Lower lobe of right lung (tissue), 2 donors: ENCODE results near the gene SEC24D. TPM values are rescaled to one million over a fixed set of nuclear protein-coding genes. Genes with fewer than 3 reads are reported as not detected.

Experiments
- ATAC-seq, 2 donors: fragments of 200-7000 bp; cut with Tn5 transposase; one replicate each; pipeline ENCODE4 v1.9.1; 2020 to 2022; ENCODE audit warnings: mild to moderate bottlenecking in 2 of 2, moderate library complexity in 2 of 2
- DNase-seq: peaks from one replicate; pipeline ENCODE4 v3.0.0-alpha.2; 2020
- H3K27ac ChIP-seq: fragments of 200-600 bp; one replicate; pipeline ENCODE4 v1.8.0; 2022
- H3K27me3 ChIP-seq: fragments of 200-600 bp; one replicate; pipeline ENCODE4 v1.8.0; 2022; ENCODE audit warnings: low read depth
- H3K36me3 ChIP-seq: fragments of 200-600 bp; one replicate; pipeline ENCODE4 v1.8.0; 2022; ENCODE audit warnings: mild to moderate bottlenecking
- H3K4me1 ChIP-seq: fragments of 200-600 bp; one replicate; pipeline ENCODE4 v1.8.0; 2022
- H3K4me3 ChIP-seq: fragments of 200-600 bp; one replicate; pipeline ENCODE4 v1.8.0; 2022; ENCODE audit warnings: mild to moderate bottlenecking
- H3K9me3 ChIP-seq: fragments of 200-600 bp; one replicate; pipeline ENCODE4 v1.8.0; 2022
- intact Hi-C: fragments of 100-400 bp; cut with DNase I; formaldehyde crosslinking; loops from one replicate; pipeline ENCODE4 v1.11.0; 2022
- total RNA-seq: library from RNA; stranded (reverse); fragmentation: NEBNext Ultra II Directional; extraction: Animal tissue kit (Norgen Biotek cat#: 25700); gene quantifications from one replicate; pipeline ENCODE4 v1.2.1, GENCODE V29; 2021
- TF ChIP-seq, protein P1 (sequence below): fragments of 200-600 bp; IDR thresholded peaks from one replicate; pipeline ENCODE4 v1.8.0; 2022; ENCODE audit warnings: antibody characterized with exemption, mild to moderate bottlenecking
- donor health status: DM: no; HTN: yes; CAD: no; lungs with severe emphysema.

The SEC24D gene
- total RNA-seq, 1 donor from 2014 or later = 45.7 TPM

DNA sequence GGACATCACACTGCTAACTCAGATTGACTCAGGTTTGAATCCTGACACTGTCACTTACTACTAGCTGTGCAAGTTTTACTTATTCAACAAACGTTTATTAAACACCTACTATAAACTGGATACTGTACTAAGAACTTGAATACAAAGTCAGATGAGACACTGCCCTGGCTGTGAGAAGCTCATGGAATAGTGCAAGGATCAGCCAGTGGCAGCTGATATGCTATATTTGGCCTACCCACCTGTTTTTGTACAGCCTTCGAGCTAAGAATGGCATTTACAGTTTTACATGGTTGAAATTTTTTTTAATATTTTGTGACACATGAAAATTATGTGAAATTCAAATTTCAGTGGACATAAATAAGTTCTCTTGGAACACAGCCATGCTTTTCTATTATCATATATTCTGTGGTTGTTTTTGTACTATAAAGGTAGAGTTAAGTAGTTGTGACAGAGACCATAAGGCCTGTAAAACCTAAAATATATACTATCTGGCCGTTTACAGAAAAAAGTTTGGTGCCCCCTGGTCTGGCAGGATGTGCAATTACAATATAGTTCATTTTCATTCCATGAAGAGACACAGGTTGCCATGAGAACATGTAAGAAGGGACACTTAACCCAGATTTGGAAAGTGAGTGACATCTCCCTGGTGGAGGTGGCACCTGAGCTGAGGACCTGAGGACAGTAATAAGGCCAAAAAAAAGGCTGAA is 3.4 kb upstream of the SEC24D start:
- Histone ChIP-seq H3K27ac (no peak overlapping the region), H3K9me3 (no peaks in the 10 kb centered on the region), H3K4me3 (no peak overlapping the region), H3K4me1 (peaks cover 13% of the 10 kb centered on the region), H3K36me3 (no peaks in the 10 kb centered on the region), H3K27me3 (no peaks in the 10 kb centered on the region)
- intact Hi-C loops = no loop called here
- DNase-seq (no peak), ATAC-seq (no peak)
- TF ChIP-seq, protein P1, sequence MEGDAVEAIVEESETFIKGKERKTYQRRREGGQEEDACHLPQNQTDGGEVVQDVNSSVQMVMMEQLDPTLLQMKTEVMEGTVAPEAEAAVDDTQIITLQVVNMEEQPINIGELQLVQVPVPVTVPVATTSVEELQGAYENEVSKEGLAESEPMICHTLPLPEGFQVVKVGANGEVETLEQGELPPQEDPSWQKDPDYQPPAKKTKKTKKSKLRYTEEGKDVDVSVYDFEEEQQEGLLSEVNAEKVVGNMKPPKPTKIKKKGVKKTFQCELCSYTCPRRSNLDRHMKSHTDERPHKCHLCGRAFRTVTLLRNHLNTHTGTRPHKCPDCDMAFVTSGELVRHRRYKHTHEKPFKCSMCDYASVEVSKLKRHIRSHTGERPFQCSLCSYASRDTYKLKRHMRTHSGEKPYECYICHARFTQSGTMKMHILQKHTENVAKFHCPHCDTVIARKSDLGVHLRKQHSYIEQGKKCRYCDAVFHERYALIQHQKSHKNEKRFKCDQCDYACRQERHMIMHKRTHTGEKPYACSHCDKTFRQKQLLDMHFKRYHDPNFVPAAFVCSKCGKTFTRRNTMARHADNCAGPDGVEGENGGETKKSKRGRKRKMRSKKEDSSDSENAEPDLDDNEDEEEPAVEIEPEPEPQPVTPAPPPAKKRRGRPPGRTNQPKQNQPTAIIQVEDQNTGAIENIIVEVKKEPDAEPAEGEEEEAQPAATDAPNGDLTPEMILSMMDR = no peak

DNA sequence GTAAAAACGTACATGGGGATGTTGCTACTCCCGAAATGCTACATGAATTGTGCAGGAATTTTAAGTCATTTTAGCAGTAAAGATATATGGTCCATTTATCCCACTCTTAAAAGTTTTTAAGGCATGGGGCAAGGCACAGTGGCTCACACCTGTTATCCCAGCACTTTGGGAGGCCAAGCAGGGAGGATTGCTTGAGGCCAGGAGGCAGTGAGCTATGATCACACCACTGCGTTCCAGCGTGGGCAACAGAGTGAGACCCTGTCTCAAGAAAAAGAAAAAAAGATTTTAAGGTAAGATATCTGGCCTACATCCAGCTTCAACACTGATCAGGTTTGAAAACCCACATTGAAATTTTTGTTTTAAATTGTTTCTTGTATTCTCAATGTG is 1.2 kb upstream of the SEC24D start:
- no peak overlapping the region for H3K27ac ChIP-seq
- peaks cover 14% of the 10 kb centered on the region for H3K36me3 ChIP-seq
- TF ChIP-seq, protein P1 = no peak
- intact Hi-C loops = no loop called here
- DNase-seq = no peak
- H3K27me3 ChIP-seq = no peaks in the 10 kb centered on the region
- peaks cover 31% of the 10 kb centered on the region for H3K4me1 ChIP-seq
- no peak overlapping the region for H3K4me3 ChIP-seq
- H3K9me3 ChIP-seq = no peaks in the 10 kb centered on the region
- ATAC-seq = no peak

DNA sequence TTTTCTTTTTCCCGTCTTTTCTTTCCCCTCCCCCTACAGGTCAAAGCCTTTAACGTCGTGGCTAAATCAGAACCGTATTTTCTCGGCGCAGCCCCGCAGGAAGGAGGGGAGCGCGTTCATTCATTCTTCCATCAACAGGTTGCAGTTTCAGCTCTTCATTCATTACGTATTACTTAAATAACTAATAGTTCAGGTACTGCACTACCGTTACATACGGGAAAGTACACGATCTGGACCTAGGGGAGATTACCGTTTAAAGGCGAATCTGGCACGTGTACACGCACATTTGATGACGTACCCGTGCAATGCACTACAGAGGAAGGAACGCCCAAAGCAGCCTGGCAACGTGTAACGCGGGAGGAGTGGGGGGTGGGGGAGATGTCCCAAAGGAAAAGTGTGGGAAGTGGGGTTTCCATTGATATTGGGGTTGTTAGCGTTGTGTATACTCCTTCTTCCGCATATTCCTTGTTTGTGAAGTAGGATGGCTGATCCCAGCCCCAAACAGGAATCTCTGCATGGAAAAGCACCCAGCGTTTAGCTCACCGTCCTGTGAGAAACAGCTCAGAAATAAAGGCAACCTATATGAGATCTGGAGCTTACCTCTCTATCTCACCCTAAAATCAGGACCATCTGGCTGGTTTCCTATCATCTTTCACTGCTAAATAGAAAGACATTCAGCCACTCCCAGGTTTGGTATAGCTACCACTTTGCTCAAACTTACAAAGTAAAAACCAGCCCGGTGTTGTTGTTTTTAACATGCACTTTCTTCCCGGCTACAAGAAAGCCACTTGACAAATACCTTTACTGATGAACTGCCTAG is 585 bp upstream of the SEC24D start:
- H3K4me1 ChIP-seq = peaks cover 31% of the 10 kb centered on the region
- peaks cover 19% of the 10 kb centered on the region for H3K36me3 ChIP-seq
- no peaks in the 10 kb centered on the region for H3K27me3 ChIP-seq
- intact Hi-C loops = no loop called here
- TF ChIP-seq, protein P1 = peak; percentile 1
- peak overlapping the region; percentile 95 for H3K27ac ChIP-seq
- H3K4me3 ChIP-seq = peak overlapping the region; percentile 91
- no peaks in the 10 kb centered on the region for H3K9me3 ChIP-seq
- ATAC-seq (peak; percentile 62 to 65), DNase-seq (peak; percentile 61)

DNA sequence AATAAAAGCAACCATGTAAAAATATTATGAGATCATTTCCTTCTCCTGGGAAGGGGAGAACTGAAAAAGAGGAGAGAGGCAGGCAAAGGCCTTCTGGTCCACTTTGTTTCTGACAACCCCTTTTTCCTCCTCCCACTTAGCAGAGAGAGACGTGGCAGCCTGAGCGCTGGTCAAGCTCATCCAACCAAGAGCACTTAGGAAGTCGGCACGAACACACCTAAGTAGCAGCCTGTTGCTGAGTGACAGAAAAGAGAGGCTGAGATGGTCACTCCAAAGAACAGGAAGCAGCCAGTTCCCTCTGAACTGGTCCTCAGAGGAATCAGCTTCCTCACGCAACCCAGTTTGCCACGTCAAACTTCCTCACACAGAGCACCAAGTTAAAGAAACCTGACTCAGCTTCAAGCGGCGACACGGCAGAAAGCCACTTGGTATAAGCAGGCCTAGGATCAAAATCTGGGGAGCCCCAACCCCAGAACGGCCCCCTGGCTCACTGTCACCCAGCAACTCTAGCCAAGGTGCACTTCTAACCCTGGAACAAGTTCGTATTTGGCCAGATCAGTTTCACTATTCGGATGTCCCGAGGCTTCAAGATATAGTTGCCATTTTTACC is 861 bp downstream of the SEC24D start:
- H3K4me1 ChIP-seq = peaks cover 31% of the 10 kb centered on the region
- peak overlapping the region; percentile 95 for H3K27ac ChIP-seq
- H3K27me3 ChIP-seq = no peaks in the 10 kb centered on the region
- H3K9me3 ChIP-seq = no peaks in the 10 kb centered on the region
- ATAC-seq (peak; percentile 86 to 90), DNase-seq (peak; percentile 78)
- H3K4me3 ChIP-seq = peak overlapping the region; percentile 91
- intact Hi-C loops = no loop called here
- TF ChIP-seq, protein P1 = no peak
- peaks cover 32% of the 10 kb centered on the region for H3K36me3 ChIP-seq

DNA sequence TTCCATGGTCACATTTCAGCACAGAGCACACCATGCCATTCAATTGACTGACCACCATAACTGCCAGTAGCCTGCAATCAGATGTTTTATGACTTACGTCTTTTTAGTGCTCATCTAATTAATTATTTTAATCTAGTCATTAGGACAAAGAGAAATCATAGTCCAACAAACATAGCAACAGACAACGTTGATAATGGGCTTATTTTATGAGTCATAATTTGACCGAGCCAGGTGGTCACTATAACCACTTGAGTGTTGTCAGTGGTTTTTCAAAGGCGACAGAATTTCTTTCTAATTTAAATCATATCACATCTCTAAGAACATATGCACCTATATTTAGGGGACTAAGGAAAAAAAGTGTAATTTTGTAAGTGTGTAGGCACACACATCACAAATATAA is 1.9 kb downstream of the SEC24D start:
- no peak overlapping the region for H3K27ac ChIP-seq
- TF ChIP-seq, protein P1 = no peak
- no peaks in the 10 kb centered on the region for H3K9me3 ChIP-seq
- H3K27me3 ChIP-seq = no peaks in the 10 kb centered on the region
- peaks cover 31% of the 10 kb centered on the region for H3K4me1 ChIP-seq
- H3K36me3 ChIP-seq = peaks cover 42% of the 10 kb centered on the region
- intact Hi-C loops = no loop called here
- ATAC-seq = no peak
- DNase-seq = no peak
- H3K4me3 ChIP-seq = peak overlapping the region; percentile 91
